Measurements from ENCODE around the gene DIP2C. TPM values are rescaled to one million over a fixed set of nuclear protein-coding genes. Genes with fewer than 3 reads are reported as not detected.

DIP2C gene
- polyA plus RNA-seq, 1 of the 3 experiments (the other 2 are of a cell fraction): 8.7 TPM

- H3K9me3 ChIP-seq: no peaks in the 10 kb centered on the region
- H3K79me2 ChIP-seq (ENCODE audit: insufficient read depth): peaks cover 78% of the 10 kb centered on the region
- peaks cover 0 to 19% of the 10 kb centered on the region in 2 experiments; a peak in 2 of 4 replicates for H3K4me1 ChIP-seq (ENCODE audit: control insufficient read depth in 1 of 2, insufficient read depth in 2 of 2, low read depth in 1 of 2, low read length in 1 of 2)
- H3K4me2 ChIP-seq: no peak overlapping the region
- TF ChIP-seq TAF1 (IDR thresholded peaks at IDR 0.05; ENCODE audit: borderline replicate concordance, low read depth, low read length) (no peak), NRF1 (IDR thresholded peaks at IDR 0.05; ENCODE audit: low read depth, low read length) (no peak), MEF2A (IDR thresholded peaks at IDR 0.05; ENCODE audit: borderline replicate concordance, low read depth) (no peak), RFX5 (IDR thresholded peaks at IDR 0.05; ENCODE audit: low read length) (no peak), SIN3A (IDR thresholded peaks at IDR 0.05; ENCODE audit: borderline replicate concordance, low read depth, low read length) (no peak), GATA2 (CRISPR knock-in tag; IDR thresholded peaks at IDR 0.05) (no peak), FOSL2 (IDR thresholded peaks at IDR 0.05; ENCODE audit: borderline replicate concordance, low read depth) (no peak), SMC3 (IDR thresholded peaks at IDR 0.05; ENCODE audit: low read depth, low read length) (no peak), POLR2AphosphoS5 (IDR thresholded peaks at IDR 0.05; ENCODE audit: low read depth, low read length) (no peak), YY1 (IDR thresholded peaks at IDR 0.05; ENCODE audit: low read depth) (no peak), MAX (IDR thresholded peaks at IDR 0.05; ENCODE audit: low read depth) (no peak)
- TF ChIP-seq, protein P1, sequence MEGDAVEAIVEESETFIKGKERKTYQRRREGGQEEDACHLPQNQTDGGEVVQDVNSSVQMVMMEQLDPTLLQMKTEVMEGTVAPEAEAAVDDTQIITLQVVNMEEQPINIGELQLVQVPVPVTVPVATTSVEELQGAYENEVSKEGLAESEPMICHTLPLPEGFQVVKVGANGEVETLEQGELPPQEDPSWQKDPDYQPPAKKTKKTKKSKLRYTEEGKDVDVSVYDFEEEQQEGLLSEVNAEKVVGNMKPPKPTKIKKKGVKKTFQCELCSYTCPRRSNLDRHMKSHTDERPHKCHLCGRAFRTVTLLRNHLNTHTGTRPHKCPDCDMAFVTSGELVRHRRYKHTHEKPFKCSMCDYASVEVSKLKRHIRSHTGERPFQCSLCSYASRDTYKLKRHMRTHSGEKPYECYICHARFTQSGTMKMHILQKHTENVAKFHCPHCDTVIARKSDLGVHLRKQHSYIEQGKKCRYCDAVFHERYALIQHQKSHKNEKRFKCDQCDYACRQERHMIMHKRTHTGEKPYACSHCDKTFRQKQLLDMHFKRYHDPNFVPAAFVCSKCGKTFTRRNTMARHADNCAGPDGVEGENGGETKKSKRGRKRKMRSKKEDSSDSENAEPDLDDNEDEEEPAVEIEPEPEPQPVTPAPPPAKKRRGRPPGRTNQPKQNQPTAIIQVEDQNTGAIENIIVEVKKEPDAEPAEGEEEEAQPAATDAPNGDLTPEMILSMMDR (IDR thresholded peaks at IDR 0.05): no peak
- TF ChIP-seq, protein P2, sequence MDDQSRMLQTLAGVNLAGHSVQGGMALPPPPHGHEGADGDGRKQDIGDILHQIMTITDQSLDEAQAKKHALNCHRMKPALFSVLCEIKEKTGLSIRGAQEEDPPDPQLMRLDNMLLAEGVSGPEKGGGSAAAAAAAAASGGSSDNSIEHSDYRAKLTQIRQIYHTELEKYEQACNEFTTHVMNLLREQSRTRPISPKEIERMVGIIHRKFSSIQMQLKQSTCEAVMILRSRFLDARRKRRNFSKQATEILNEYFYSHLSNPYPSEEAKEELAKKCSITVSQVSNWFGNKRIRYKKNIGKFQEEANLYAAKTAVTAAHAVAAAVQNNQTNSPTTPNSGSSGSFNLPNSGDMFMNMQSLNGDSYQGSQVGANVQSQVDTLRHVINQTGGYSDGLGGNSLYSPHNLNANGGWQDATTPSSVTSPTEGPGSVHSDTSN (IDR thresholded peaks at IDR 0.05): no peak
- H3F3A ChIP-seq (replicated peaks; ENCODE audit: insufficient read depth): peaks cover 17% of the 10 kb centered on the region
- no peak overlapping the region for H3K4me3 ChIP-seq (ENCODE audit: low read depth in 2 of 2, low read length in 1 of 2)
- H3K36me3 ChIP-seq (replicated peaks in 1 of 2; ENCODE audit: control insufficient read depth in 1 of 2, insufficient read depth in 2 of 2, low read length in 1 of 2): no peaks in the 10 kb centered on the region
- H3K27ac ChIP-seq (ENCODE audit: low read depth in 2 of 2, low read length in 1 of 2): no peak overlapping the region
- H4K20me1 ChIP-seq (ENCODE audit: insufficient read depth): peaks cover 98% of the 10 kb centered on the region
- ChIA-PET POLR2A (no interaction called here), CTCF (no interaction called here)
- H3K27me3 ChIP-seq (ENCODE audit: insufficient read depth): no peaks in the 10 kb centered on the region
- WGBS (ENCODE audit: low lambda C conversion rate): 96% methylated on average over 11 of the region's 12 CpGs
- no peaks in the 10 kb centered on the region for H3K9me2 ChIP-seq
- H3K9ac ChIP-seq: no peak overlapping the region
- no peak for DNase-seq
- H2AFZ ChIP-seq (ENCODE audit: low read depth): no peak overlapping the region
Measured at GRCh38 chr10:651692-652091, 37.8 kb downstream of the DIP2C start.

- H4K20me1 ChIP-seq (ENCODE audit: insufficient read depth): peaks cover 98% of the 10 kb centered on the region
- DNase-seq: no peak
- H3K9ac ChIP-seq: no peak overlapping the region
- no peak overlapping the region for H2AFZ ChIP-seq (ENCODE audit: low read depth)
- H3K4me1 ChIP-seq (ENCODE audit: control insufficient read depth in 1 of 2, insufficient read depth in 2 of 2, low read depth in 1 of 2, low read length in 1 of 2): peaks cover 0 to 19% of the 10 kb centered on the region in 2 experiments; a peak in 2 of 4 replicates
- H3K4me2 ChIP-seq: no peak overlapping the region
- ChIA-PET POLR2A (no interaction called here), CTCF (no interaction called here)
- no peaks in the 10 kb centered on the region for H3K36me3 ChIP-seq (replicated peaks in 1 of 2; ENCODE audit: control insufficient read depth in 1 of 2, insufficient read depth in 2 of 2, low read length in 1 of 2)
- no peaks in the 10 kb centered on the region for H3K27me3 ChIP-seq (ENCODE audit: insufficient read depth)
- H3F3A ChIP-seq (replicated peaks; ENCODE audit: insufficient read depth): peaks cover 19% of the 10 kb centered on the region
- no peak overlapping the region for H3K27ac ChIP-seq (ENCODE audit: low read depth in 2 of 2, low read length in 1 of 2)
- H3K4me3 ChIP-seq (ENCODE audit: low read depth in 2 of 2, low read length in 1 of 2): no peak overlapping the region
- H3K9me2 ChIP-seq: no peaks in the 10 kb centered on the region
- WGBS (ENCODE audit: low lambda C conversion rate): 86% methylated on average over 18 of the region's 20 CpGs
- no peaks in the 10 kb centered on the region for H3K9me3 ChIP-seq
- H3K79me2 ChIP-seq (ENCODE audit: insufficient read depth): peaks cover 71% of the 10 kb centered on the region
- no peak for TF ChIP-seq FOSL2 (IDR thresholded peaks at IDR 0.05; ENCODE audit: borderline replicate concordance, low read depth)
- TF ChIP-seq TEAD4 (IDR thresholded peaks at IDR 0.05; ENCODE audit: borderline replicate concordance, insufficient read depth): no peak
- TF ChIP-seq, protein P1 (IDR thresholded peaks at IDR 0.05): no peak
- TF ChIP-seq MXI1 (IDR thresholded peaks at IDR 0.05; ENCODE audit: low read depth, low read length): no peak
- TF ChIP-seq SIN3A (IDR thresholded peaks at IDR 0.05; ENCODE audit: borderline replicate concordance, low read depth, low read length): no peak
- TF ChIP-seq REST (IDR thresholded peaks at IDR 0.05; ENCODE audit: low read depth, low read length): no peak
- no peak for TF ChIP-seq YY1 (IDR thresholded peaks at IDR 0.05; ENCODE audit: low read depth)
Measured at GRCh38 chr10:650886-651615, 38.4 kb downstream of the DIP2C start.
